Measurements from ENCODE around the gene AKT2. TPM values are rescaled to one million over a fixed set of nuclear protein-coding genes. Genes with fewer than 3 reads are reported as not detected.
A peak's percentile ranks its signal among the peaks of the same experiment; 100 is the strongest.

AKT2 gene
- total and polyA plus RNA-seq, 2 experiments from 2014 or later: 60.1 to 193 TPM

DNA sequence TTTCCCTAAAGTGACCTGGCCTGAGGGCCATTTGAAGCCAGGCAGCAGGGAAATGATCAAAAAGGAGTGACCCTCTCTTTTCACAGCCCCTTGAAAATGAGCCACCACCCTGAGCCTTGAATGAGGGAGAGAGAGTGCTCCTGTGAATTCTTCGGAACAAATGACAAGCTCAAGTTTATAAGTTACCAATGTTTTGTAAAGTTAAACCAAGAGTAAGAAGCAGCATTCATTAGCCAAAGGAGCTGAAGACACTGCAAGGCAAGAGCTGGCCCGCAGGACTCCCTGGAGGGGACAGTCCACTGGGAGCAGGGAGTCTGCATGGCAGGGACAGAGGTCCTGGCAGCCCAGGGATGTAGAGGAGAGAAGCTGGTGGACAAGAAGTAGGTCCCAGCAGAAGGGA is 42.0 kb downstream of the AKT2 start:
- no peak overlapping the region for H3K4me3 ChIP-seq
- H3K36me3 ChIP-seq: peaks cover 25% of the 10 kb centered on the region
- H3K27me3 ChIP-seq: no peaks in the 10 kb centered on the region
- H3K4me1 ChIP-seq (ENCODE audit: low read depth): no peaks in the 10 kb centered on the region
- DNase-seq (ENCODE audit: low read depth in 1 of 2, low spot score in 1 of 2): no peak
- TF ChIP-seq, protein P1, sequence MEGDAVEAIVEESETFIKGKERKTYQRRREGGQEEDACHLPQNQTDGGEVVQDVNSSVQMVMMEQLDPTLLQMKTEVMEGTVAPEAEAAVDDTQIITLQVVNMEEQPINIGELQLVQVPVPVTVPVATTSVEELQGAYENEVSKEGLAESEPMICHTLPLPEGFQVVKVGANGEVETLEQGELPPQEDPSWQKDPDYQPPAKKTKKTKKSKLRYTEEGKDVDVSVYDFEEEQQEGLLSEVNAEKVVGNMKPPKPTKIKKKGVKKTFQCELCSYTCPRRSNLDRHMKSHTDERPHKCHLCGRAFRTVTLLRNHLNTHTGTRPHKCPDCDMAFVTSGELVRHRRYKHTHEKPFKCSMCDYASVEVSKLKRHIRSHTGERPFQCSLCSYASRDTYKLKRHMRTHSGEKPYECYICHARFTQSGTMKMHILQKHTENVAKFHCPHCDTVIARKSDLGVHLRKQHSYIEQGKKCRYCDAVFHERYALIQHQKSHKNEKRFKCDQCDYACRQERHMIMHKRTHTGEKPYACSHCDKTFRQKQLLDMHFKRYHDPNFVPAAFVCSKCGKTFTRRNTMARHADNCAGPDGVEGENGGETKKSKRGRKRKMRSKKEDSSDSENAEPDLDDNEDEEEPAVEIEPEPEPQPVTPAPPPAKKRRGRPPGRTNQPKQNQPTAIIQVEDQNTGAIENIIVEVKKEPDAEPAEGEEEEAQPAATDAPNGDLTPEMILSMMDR (IDR thresholded peaks at IDR 0.05; ENCODE audit: low read depth, low read length): no peak
- no peaks in the 10 kb centered on the region for H3K9me3 ChIP-seq (ENCODE audit: low read depth)
- no peak overlapping the region for H3K27ac ChIP-seq

DNA sequence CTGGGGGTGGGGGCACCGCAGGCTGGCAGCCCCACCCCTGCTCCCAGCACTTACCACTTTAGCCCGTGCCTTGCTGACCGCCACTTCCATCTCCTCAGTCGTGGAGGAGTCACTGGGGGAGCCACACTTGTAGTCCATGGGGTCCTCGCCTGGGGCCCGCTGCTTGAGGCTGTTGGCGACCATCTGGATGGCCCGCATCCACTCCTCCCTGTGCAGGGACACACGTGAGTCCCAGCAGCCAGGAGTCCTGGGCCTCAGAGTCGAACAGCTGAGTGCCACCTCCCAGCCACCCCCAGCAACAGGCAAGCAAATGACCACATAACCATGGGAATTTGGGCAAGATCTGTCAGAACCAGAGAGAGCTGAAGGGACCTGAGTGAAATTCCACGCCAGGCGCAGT is 42.7 kb downstream of the AKT2 start:
- Histone ChIP-seq H3K9me3 (ENCODE audit: low read depth) (no peaks in the 10 kb centered on the region), H3K36me3 (peaks cover 25% of the 10 kb centered on the region), H3K4me3 (no peak overlapping the region), H3K4me1 (ENCODE audit: low read depth) (no peaks in the 10 kb centered on the region), H3K27me3 (no peaks in the 10 kb centered on the region), H3K27ac (no peak overlapping the region)
- TF ChIP-seq, protein P1 (IDR thresholded peaks at IDR 0.05; ENCODE audit: low read depth, low read length): no peak
- DNase-seq (ENCODE audit: low read depth in 1 of 2, low spot score in 1 of 2): no peak

DNA sequence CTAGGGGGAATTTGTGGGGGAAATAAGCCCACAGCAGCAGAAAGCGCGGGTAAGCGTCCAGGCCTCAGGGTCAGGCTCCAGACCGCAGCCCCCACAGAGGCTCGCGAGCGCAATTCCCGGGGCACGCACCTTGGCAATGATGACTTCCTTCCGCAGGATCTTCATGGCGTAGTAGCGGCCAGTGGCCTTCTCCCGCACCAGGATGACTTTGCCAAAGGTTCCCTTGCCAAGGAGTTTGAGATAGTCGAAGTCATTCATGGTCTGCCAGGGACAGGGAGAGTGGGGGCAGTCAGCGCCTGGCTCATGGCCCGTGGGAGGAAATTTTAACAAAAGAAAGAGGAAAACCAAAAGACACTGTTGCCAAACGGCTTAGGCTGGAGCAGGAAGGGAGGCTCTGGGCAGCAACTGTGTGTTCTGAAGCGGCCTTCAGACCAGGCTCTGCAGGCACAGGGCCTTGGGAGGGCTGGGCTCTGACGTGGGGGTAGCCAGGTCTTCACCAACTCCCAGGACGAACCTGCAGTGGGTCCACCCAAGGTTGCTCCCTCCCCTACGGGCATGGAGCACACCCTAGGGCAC is 43.2 kb downstream of the AKT2 start:
- TF ChIP-seq, protein P1 (IDR thresholded peaks at IDR 0.05; ENCODE audit: low read depth, low read length): no peak
- Histone ChIP-seq H3K36me3 (peaks cover 29% of the 10 kb centered on the region), H3K9me3 (ENCODE audit: low read depth) (no peaks in the 10 kb centered on the region)

DNA sequence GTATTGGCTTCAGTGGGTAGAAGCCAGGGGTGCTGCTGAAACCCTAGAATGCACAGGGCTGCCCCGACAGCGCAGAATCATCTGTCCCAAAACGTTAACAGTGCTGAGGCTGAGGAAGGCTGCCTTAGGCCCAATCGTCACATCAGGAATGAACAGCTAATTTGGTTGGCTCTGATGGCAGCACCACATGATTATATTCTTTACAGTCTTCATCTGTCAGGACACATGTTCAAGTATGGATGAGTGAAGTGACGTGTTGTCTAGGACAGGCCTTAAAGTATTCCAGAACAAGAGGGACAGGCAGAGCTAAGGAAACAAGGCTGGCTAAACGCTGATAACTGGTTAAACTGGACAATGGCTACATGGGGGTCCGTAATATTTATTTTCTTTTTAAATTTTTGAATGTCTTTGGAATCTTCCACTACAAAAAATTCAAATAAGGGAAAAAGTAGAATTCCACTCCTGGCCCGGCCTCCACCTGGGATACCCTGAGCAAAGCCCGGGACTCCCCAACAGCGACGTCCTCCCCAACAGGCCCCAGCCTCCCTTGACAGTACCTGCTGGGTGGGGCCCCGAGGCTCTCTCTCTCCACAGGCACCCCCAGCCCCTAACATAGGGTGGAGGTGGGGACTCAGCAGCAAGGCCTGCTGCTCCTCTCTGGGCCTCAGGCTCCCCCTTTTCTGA is 43.9 kb downstream of the AKT2 start:
- Histone ChIP-seq H3K36me3 (peaks cover 30% of the 10 kb centered on the region), H3K4me3 (no peak overlapping the region), H3K4me1 (ENCODE audit: low read depth) (no peaks in the 10 kb centered on the region), H3K9me3 (ENCODE audit: low read depth) (no peaks in the 10 kb centered on the region), H3K27me3 (no peaks in the 10 kb centered on the region), H3K27ac (no peak overlapping the region)
- TF ChIP-seq, protein P1 (IDR thresholded peaks at IDR 0.05; ENCODE audit: low read depth, low read length): no peak
- DNase-seq (ENCODE audit: low read depth in 1 of 2, low spot score in 1 of 2): no peak

More for the DNA sequence above, 43.2 kb downstream of the AKT2 start:
- H3K27ac ChIP-seq: no peak overlapping the region
- no peaks in the 10 kb centered on the region for H3K27me3 ChIP-seq
- DNase-seq (ENCODE audit: low read depth in 1 of 2, low spot score in 1 of 2): peak in 1 of 2 donors; percentile 94
- no peaks in the 10 kb centered on the region for H3K4me1 ChIP-seq (ENCODE audit: low read depth)
- no peak overlapping the region for H3K4me3 ChIP-seq

DNA sequence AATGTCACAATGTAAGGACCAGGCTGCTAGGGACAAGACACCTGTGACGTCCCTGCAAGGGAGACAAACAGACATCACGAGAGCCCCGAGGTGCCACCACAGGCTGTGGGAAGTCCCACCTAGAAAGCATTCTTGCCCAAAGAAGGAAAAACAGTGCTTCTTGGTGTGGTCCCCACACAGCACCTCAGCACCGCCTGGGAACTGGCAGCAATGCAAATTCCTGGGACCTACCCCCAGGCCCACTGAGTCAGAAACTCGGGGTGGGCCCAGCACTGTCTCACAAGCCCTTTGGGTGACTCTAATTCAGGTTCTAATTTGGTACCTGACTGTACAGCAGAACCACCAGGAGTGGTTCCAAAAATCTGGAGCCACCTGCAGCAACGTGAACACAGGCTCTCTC is 44.8 kb downstream of the AKT2 start:
- Histone ChIP-seq H3K27ac (no peak overlapping the region), H3K4me3 (no peak overlapping the region), H3K4me1 (ENCODE audit: low read depth) (no peaks in the 10 kb centered on the region), H3K36me3 (peaks cover 32% of the 10 kb centered on the region), H3K27me3 (no peaks in the 10 kb centered on the region), H3K9me3 (ENCODE audit: low read depth) (no peaks in the 10 kb centered on the region)
- no peak for DNase-seq (ENCODE audit: low read depth in 1 of 2, low spot score in 1 of 2)
- TF ChIP-seq, protein P1 (IDR thresholded peaks at IDR 0.05; ENCODE audit: low read depth, low read length): no peak
